ENCODE results near the gene BHLHA9. TPM values are rescaled to one million over a fixed set of nuclear protein-coding genes. Genes with fewer than 3 reads are reported as not detected.

Gene BHLHA9
- total and polyA plus RNA-seq, 2 experiments from 2014 or later = not detected

- 23% methylated on average over 31 of the region's 58 CpGs for WGBS (ENCODE audit: low lambda C conversion rate, missing lambda C conversion rate)
- Histone ChIP-seq H3K4me1 (ENCODE audit: insufficient read depth) (peaks cover 13% of the 10 kb centered on the region), H2AFZ (peak overlapping the region; percentile 40), H3K4me3 (peak overlapping the region; percentile 13), H3K4me2 (peak overlapping the region; percentile 96), H3K27ac (no peak overlapping the region), H3K9me3 (ENCODE audit: low read depth) (no peaks in the 10 kb centered on the region), H3K27me3 (peaks cover 49% of the 10 kb centered on the region), H4K20me1 (ENCODE audit: insufficient read depth, poor library complexity, severe bottlenecking) (no peaks in the 10 kb centered on the region), H3K36me3 (replicated peaks; ENCODE audit: insufficient read depth, low read depth) (no peaks in the 10 kb centered on the region), H3K79me2 (no peaks in the 10 kb centered on the region), H3K9me2 (replicated peaks; ENCODE audit: insufficient read depth) (no peaks in the 10 kb centered on the region)
- TF ChIP-seq, protein P1, sequence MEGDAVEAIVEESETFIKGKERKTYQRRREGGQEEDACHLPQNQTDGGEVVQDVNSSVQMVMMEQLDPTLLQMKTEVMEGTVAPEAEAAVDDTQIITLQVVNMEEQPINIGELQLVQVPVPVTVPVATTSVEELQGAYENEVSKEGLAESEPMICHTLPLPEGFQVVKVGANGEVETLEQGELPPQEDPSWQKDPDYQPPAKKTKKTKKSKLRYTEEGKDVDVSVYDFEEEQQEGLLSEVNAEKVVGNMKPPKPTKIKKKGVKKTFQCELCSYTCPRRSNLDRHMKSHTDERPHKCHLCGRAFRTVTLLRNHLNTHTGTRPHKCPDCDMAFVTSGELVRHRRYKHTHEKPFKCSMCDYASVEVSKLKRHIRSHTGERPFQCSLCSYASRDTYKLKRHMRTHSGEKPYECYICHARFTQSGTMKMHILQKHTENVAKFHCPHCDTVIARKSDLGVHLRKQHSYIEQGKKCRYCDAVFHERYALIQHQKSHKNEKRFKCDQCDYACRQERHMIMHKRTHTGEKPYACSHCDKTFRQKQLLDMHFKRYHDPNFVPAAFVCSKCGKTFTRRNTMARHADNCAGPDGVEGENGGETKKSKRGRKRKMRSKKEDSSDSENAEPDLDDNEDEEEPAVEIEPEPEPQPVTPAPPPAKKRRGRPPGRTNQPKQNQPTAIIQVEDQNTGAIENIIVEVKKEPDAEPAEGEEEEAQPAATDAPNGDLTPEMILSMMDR (IDR thresholded peaks at IDR 0.05; ENCODE audit: poor library complexity) = no peak
- peak; percentile 77 for TF ChIP-seq EZH2 (IDR thresholded peaks at IDR 0.05; ENCODE audit: borderline replicate concordance)
- DNase-seq (ENCODE audit: low spot score) = peak; percentile 35
These were observed 42.1 kb upstream of the BHLHA9 start for GRCh38 chr17:1227917-1228780.

DNA sequence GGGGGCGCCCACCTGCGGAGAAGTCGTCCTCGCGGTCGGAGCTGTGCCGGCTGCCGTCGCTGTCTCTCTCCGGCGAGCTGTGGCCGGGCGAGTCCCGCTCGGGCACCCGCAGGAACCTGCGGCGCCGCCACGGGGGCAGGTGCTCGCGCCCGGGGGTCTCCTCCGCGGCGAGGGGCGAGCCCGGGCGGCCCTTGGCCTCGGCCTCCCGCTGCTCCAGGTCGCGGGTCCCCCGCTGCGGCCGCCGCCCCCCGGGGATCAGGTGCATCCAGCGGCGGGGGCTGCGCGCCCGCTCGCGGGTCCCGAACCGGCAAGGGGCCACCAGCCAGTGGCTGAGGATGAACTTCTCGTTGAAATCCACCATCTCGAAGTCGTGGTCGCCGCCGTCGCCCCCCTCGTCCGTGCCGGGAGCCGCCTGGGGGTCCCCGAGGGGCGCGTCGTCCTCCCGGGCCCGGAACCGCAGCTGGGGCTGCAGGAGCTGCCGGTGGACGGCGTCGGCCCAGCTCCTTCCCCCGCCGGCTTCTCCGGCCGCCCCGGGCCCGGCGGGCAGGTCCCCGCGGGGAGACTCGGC is 41.4 kb upstream of the BHLHA9 start:
- H3K4me2 ChIP-seq = peak overlapping the region; percentile 96
- peak overlapping the region; percentile 27 for H3K4me3 ChIP-seq
- peaks cover 13% of the 10 kb centered on the region for H3K4me1 ChIP-seq (ENCODE audit: insufficient read depth)
- peak; percentile 67 for TF ChIP-seq EZH2phosphoT487 (IDR thresholded peaks at IDR 0.05; ENCODE audit: low read depth, severe bottlenecking, unreplicated experiment)
- no peak for TF ChIP-seq EZH2 (IDR thresholded peaks at IDR 0.05; ENCODE audit: borderline replicate concordance)
- TF ChIP-seq, protein P1 (IDR thresholded peaks at IDR 0.05; ENCODE audit: poor library complexity) = no peak
- H3K9me3 ChIP-seq (ENCODE audit: low read depth) = no peaks in the 10 kb centered on the region
- peak overlapping the region; percentile 40 for H2AFZ ChIP-seq
- peaks cover 49% of the 10 kb centered on the region for H3K27me3 ChIP-seq
- H3K9me2 ChIP-seq (replicated peaks; ENCODE audit: insufficient read depth) = no peaks in the 10 kb centered on the region
- DNase-seq (ENCODE audit: low spot score) = no peak
- no peaks in the 10 kb centered on the region for H3K79me2 ChIP-seq
- 4% methylated on average over 45 of the region's 79 CpGs for WGBS (ENCODE audit: low lambda C conversion rate, missing lambda C conversion rate)
- no peaks in the 10 kb centered on the region for H4K20me1 ChIP-seq (ENCODE audit: insufficient read depth, poor library complexity, severe bottlenecking)
- no peaks in the 10 kb centered on the region for H3K36me3 ChIP-seq (replicated peaks; ENCODE audit: insufficient read depth, low read depth)
- no peak overlapping the region for H3K27ac ChIP-seq

DNA sequence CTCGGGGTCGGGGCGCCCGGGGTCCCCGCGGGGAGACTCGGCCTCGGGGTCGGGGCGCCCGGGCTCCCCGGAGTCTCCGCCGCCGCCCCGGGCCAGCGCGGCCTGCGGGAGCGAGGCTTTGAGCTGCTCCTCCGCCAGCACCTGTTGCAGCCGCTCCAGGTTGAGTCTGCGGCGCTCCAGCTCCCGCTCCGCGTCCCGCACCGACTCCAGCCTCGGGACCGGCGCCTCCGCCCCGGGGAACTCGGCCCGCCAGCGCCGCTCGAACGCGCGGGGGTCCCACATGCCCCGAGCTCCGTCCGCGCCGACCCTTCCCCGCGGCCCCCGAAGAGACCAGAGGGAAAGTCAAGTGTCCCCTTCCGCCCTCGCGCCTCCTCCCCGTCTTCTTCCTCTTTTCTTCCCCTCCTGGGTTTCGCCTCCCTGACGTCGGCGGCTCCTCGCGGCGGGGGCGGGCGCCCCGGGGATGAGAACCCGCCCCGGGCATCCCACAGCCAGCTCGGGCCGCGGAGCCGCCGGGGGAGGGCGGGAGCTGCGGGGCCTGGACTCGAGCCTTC is 40.8 kb upstream of the BHLHA9 start:
- Histone ChIP-seq H3K9me2 (replicated peaks; ENCODE audit: insufficient read depth) (no peaks in the 10 kb centered on the region), H3K4me1 (ENCODE audit: insufficient read depth) (peaks cover 13% of the 10 kb centered on the region), H3K27ac (peak overlapping the region; percentile 59), H3K4me2 (peak overlapping the region; percentile 96), H3K9me3 (ENCODE audit: low read depth) (no peaks in the 10 kb centered on the region), H2AFZ (peak overlapping the region; percentile 75), H4K20me1 (ENCODE audit: insufficient read depth, poor library complexity, severe bottlenecking) (no peaks in the 10 kb centered on the region), H3K4me3 (peak overlapping the region; percentile 27), H3K79me2 (no peaks in the 10 kb centered on the region), H3K36me3 (replicated peaks; ENCODE audit: insufficient read depth, low read depth) (no peaks in the 10 kb centered on the region), H3K27me3 (peaks cover 49% of the 10 kb centered on the region)
- 2% methylated on average over 45 of the region's 74 CpGs for WGBS (ENCODE audit: low lambda C conversion rate, missing lambda C conversion rate)
- TF ChIP-seq, protein P1 (IDR thresholded peaks at IDR 0.05; ENCODE audit: poor library complexity) = no peak
- no peak for TF ChIP-seq EZH2phosphoT487 (IDR thresholded peaks at IDR 0.05; ENCODE audit: low read depth, severe bottlenecking, unreplicated experiment)
- TF ChIP-seq EZH2 (IDR thresholded peaks at IDR 0.05; ENCODE audit: borderline replicate concordance) = peak; percentile 66
- peak; percentile 57 for DNase-seq (ENCODE audit: low spot score)
